ENCODE results near the gene KRTAP10-3. TPM values are rescaled to one million over a fixed set of nuclear protein-coding genes. Genes with fewer than 3 reads are reported as not detected.

Gene KRTAP10-3
- total and polyA plus RNA-seq, 2 experiments from 2014 or later = not detected

DNA sequence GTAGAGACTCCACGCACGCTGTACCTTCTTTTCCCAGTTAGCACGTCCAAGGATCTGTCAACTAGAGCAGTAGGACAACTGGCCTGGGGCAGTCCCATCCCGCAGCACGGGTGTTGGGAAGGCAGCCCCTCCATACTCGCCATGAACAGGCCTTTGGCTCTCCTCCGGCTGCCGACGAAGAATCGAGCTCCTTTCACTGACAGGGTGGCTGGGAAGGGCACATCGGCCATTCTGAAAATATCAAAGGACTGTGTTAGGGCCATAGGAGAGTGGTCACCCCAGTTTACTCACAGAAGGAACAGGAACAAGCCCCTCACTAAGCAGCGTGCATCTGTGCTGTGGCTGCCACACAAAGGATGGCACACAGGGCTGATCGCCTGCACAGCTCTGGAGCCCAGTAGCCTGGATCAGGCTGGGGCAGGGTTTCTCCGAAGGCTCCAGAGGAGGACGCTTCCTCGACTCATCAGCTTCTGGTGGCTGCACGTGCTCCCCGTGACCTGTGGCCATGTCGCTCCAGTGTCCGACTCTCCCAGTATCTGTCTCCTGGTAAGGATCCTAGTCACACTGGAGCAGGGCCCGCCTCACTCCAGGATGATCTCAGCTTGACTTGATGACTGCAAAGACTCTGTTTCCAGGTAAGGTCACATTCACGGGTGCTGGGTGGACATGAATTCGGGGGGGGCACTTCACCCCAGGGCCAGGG is 27.5 kb downstream of the KRTAP10-3 start:
- peaks cover 3% of the 10 kb centered on the region; the same call in 2 of the 3 replicates for H3K4me1 Mint-ChIP-seq
- H3K9me2 ChIP-seq (ENCODE audit: insufficient read depth) = 0 out of 2 replicates have a peak, but pooled peaks cover 1% of the 10 kb centered on the region
- no peak overlapping the region for H3K4me2 ChIP-seq
- no peak overlapping the region for H3K4me3 ChIP-seq
- H3K4me1 ChIP-seq (ENCODE audit: insufficient read depth) = no peaks in the 10 kb centered on the region
- H3K27ac ChIP-seq (ENCODE audit: low read depth) = no peak overlapping the region
- H3K4me3 Mint-ChIP-seq = no peak overlapping the region
- DNase-seq (ENCODE audit: low spot score) = no peak
- H3K27ac Mint-ChIP-seq = no peak overlapping the region
- H2AFZ ChIP-seq = no peak overlapping the region
- TF ChIP-seq, protein P1, sequence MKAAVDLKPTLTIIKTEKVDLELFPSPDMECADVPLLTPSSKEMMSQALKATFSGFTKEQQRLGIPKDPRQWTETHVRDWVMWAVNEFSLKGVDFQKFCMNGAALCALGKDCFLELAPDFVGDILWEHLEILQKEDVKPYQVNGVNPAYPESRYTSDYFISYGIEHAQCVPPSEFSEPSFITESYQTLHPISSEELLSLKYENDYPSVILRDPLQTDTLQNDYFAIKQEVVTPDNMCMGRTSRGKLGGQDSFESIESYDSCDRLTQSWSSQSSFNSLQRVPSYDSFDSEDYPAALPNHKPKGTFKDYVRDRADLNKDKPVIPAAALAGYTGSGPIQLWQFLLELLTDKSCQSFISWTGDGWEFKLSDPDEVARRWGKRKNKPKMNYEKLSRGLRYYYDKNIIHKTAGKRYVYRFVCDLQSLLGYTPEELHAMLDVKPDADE (IDR thresholded peaks at IDR 0.05) = no peak
- TF ChIP-seq POLR2AphosphoS5 (IDR thresholded peaks at IDR 0.05; ENCODE audit: low read depth) = no peak
- no peak for TF ChIP-seq EZH2 (IDR thresholded peaks at IDR 0.05; ENCODE audit: low read depth, unreplicated experiment)
- TF ChIP-seq, protein P2, sequence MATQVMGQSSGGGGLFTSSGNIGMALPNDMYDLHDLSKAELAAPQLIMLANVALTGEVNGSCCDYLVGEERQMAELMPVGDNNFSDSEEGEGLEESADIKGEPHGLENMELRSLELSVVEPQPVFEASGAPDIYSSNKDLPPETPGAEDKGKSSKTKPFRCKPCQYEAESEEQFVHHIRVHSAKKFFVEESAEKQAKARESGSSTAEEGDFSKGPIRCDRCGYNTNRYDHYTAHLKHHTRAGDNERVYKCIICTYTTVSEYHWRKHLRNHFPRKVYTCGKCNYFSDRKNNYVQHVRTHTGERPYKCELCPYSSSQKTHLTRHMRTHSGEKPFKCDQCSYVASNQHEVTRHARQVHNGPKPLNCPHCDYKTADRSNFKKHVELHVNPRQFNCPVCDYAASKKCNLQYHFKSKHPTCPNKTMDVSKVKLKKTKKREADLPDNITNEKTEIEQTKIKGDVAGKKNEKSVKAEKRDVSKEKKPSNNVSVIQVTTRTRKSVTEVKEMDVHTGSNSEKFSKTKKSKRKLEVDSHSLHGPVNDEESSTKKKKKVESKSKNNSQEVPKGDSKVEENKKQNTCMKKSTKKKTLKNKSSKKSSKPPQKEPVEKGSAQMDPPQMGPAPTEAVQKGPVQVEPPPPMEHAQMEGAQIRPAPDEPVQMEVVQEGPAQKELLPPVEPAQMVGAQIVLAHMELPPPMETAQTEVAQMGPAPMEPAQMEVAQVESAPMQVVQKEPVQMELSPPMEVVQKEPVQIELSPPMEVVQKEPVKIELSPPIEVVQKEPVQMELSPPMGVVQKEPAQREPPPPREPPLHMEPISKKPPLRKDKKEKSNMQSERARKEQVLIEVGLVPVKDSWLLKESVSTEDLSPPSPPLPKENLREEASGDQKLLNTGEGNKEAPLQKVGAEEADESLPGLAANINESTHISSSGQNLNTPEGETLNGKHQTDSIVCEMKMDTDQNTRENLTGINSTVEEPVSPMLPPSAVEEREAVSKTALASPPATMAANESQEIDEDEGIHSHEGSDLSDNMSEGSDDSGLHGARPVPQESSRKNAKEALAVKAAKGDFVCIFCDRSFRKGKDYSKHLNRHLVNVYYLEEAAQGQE (IDR thresholded peaks at IDR 0.05; ENCODE audit: unreplicated experiment) = no peak
- no peak for TF ChIP-seq EZH2phosphoT487 (IDR thresholded peaks at IDR 0.05; ENCODE audit: unreplicated experiment)
- no peak for TF ChIP-seq NANOG (IDR thresholded peaks at IDR 0.05; ENCODE audit: borderline replicate concordance)
- TF ChIP-seq, protein P3, sequence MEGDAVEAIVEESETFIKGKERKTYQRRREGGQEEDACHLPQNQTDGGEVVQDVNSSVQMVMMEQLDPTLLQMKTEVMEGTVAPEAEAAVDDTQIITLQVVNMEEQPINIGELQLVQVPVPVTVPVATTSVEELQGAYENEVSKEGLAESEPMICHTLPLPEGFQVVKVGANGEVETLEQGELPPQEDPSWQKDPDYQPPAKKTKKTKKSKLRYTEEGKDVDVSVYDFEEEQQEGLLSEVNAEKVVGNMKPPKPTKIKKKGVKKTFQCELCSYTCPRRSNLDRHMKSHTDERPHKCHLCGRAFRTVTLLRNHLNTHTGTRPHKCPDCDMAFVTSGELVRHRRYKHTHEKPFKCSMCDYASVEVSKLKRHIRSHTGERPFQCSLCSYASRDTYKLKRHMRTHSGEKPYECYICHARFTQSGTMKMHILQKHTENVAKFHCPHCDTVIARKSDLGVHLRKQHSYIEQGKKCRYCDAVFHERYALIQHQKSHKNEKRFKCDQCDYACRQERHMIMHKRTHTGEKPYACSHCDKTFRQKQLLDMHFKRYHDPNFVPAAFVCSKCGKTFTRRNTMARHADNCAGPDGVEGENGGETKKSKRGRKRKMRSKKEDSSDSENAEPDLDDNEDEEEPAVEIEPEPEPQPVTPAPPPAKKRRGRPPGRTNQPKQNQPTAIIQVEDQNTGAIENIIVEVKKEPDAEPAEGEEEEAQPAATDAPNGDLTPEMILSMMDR (conservative IDR thresholded peaks at IDR 0.05; ENCODE audit: low read depth in 2 of 2) = no peak
- no peak for TF ChIP-seq STAT1 (IDR thresholded peaks at IDR 0.05; ENCODE audit: unreplicated experiment)
- TF ChIP-seq, protein P4, sequence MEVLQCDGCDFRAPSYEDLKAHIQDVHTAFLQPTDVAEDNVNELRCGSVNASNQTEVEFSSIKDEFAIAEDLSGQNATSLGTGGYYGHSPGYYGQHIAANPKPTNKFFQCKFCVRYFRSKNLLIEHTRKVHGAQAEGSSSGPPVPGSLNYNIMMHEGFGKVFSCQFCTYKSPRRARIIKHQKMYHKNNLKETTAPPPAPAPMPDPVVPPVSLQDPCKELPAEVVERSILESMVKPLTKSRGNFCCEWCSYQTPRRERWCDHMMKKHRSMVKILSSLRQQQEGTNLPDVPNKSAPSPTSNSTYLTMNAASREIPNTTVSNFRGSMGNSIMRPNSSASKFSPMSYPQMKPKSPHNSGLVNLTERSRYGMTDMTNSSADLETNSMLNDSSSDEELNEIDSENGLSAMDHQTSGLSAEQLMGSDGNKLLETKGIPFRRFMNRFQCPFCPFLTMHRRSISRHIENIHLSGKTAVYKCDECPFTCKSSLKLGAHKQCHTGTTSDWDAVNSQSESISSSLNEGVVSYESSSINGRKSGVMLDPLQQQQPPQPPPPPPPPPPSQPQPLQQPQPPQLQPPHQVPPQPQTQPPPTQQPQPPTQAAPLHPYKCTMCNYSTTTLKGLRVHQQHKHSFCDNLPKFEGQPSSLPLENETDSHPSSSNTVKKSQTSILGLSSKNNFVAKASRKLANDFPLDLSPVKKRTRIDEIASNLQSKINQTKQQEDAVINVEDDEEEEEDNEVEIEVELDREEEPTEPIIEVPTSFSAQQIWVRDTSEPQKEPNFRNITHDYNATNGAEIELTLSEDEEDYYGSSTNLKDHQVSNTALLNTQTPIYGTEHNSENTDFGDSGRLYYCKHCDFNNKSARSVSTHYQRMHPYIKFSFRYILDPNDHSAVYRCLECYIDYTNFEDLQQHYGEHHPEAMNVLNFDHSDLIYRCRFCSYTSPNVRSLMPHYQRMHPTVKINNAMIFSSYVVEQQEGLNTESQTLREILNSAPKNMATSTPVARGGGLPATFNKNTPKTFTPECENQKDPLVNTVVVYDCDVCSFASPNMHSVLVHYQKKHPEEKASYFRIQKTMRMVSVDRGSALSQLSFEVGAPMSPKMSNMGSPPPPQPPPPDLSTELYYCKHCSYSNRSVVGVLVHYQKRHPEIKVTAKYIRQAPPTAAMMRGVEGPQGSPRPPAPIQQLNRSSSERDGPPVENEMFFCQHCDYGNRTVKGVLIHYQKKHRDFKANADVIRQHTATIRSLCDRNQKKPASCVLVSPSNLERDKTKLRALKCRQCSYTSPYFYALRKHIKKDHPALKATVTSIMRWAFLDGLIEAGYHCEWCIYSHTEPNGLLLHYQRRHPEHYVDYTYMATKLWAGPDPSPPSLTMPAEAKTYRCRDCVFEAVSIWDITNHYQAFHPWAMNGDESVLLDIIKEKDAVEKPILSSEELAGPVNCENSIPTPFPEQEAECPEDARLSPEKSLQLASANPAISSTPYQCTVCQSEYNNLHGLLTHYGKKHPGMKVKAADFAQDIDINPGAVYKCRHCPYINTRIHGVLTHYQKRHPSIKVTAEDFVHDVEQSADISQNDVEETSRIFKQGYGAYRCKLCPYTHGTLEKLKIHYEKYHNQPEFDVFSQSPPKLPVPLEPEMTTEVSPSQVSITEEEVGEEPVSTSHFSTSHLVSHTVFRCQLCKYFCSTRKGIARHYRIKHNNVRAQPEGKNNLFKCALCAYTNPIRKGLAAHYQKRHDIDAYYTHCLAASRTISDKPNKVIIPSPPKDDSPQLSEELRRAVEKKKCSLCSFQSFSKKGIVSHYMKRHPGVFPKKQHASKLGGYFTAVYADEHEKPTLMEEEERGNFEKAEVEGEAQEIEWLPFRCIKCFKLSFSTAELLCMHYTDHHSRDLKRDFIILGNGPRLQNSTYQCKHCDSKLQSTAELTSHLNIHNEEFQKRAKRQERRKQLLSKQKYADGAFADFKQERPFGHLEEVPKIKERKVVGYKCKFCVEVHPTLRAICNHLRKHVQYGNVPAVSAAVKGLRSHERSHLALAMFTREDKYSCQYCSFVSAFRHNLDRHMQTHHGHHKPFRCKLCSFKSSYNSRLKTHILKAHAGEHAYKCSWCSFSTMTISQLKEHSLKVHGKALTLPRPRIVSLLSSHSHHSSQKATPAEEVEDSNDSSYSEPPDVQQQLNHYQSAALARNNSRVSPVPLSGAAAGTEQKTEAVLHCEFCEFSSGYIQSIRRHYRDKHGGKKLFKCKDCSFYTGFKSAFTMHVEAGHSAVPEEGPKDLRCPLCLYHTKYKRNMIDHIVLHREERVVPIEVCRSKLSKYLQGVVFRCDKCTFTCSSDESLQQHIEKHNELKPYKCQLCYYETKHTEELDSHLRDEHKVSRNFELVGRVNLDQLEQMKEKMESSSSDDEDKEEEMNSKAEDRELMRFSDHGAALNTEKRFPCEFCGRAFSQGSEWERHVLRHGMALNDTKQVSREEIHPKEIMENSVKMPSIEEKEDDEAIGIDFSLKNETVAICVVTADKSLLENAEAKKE (CRISPR knock-in tag; IDR thresholded peaks at IDR 0.05) = no peak
- no peak for TF ChIP-seq CREB1 (CRISPR knock-in tag; IDR thresholded peaks at IDR 0.05; ENCODE audit: low read depth)
- TF ChIP-seq ZNF331 (CRISPR knock-in tag; IDR thresholded peaks at IDR 0.05; ENCODE audit: low read depth) = no peak
- TF ChIP-seq JUNB (IDR thresholded peaks at IDR 0.05; ENCODE audit: unreplicated experiment) = no peak
- no peak for TF ChIP-seq ZNF114 (CRISPR knock-in tag; IDR thresholded peaks at IDR 0.05)
- no peaks in the 10 kb centered on the region for H3K79me2 ChIP-seq (replicated peaks; ENCODE audit: insufficient read depth)
- H3K27me3 Mint-ChIP-seq (ENCODE audit: insufficient read depth, low read depth, poor library complexity) = peaks cover 6% of the 10 kb centered on the region
- no peaks in the 10 kb centered on the region for H3F3A ChIP-seq (replicated peaks; ENCODE audit: low read depth)
- no peak for ATAC-seq
- H3K36me3 ChIP-seq (ENCODE audit: insufficient read depth) = no peaks in the 10 kb centered on the region
- H4K20me1 ChIP-seq (replicated peaks; ENCODE audit: insufficient read depth) = no peaks in the 10 kb centered on the region
- no peaks in the 10 kb centered on the region for H3K36me3 Mint-ChIP-seq (ENCODE audit: low read depth)
- peaks cover 4% of the 10 kb centered on the region; the same call in 1 of the 3 replicates for H3K9me3 Mint-ChIP-seq
- no peaks in the 10 kb centered on the region for H3K27me3 ChIP-seq (ENCODE audit: insufficient read depth)

All from GM23338 (cell line).